ENCODE measurements around the gene ATG16L2. TPM values are rescaled to one million over a fixed set of nuclear protein-coding genes. Genes with fewer than 3 reads are reported as not detected.

Gene ATG16L2
- total and polyA plus RNA-seq, 10 of the 15 experiments (the other 5 are each of a cell fraction or from before 2014, with no cell fraction given), result 1.9 to 67.7 (median 30.4) TPM

DNA sequence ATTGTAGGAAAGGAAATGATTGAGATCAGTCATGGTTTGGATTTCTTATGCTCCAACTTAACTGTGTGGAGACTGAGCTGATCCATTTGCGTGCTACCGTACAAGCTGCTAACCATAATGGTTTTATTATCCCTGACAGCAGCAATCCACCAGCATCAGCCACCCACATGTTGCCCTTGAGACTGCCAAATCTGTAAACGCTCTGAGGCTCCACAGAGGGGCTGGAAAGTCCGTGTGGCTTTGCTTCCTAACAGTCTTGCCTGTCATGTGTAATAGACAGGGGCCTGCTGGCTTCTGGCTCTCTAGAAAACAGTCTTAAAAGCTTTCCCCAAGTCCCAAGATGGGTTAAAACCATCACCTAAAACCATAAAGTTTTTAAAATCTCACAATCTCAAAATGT, 30.1 kb downstream of the ATG16L2 start:
- H3K9me3 ChIP-seq (replicated peaks; ENCODE audit: control insufficient read depth, insufficient read depth, low read length), result no peaks in the 10 kb centered on the region
- no peaks in the 10 kb centered on the region for H3K4me1 ChIP-seq (ENCODE audit: control insufficient read depth, insufficient read depth, low read length)
- H4K20me1 ChIP-seq (ENCODE audit: control insufficient read depth, insufficient read depth), result no peaks in the 10 kb centered on the region
- no peak overlapping the region for H3K4me2 ChIP-seq (ENCODE audit: control insufficient read depth, insufficient read depth)
- ChIA-PET SMC1A (ENCODE audit: uncharacterized antibody, unreplicated experiment) (interaction anchor here (1.0 to 1.1 kb wide), 3 partner anchors 18 to 268 kb away, joined by 3 read pairs; no protein-coding TSS in a partner anchor), CTCF (interaction anchor here (0.7 to 1.4 kb wide), 2 partner anchors 392 to 815 kb away, joined by 3 to 4 read pairs; no protein-coding TSS in a partner anchor), RAD21 (ENCODE audit: unreplicated experiment) (interaction anchor here (0.8 kb wide), 1 partner anchor 119 kb away, joined by 3 read pairs; no protein-coding TSS in a partner anchor), POLR2A (interaction anchor here (0.9 kb wide), 1 partner anchor 33 kb away, joined by 3 read pairs; no protein-coding TSS in a partner anchor)
- no peak for ATAC-seq
- no peak for FAIRE-seq
- H2AFZ ChIP-seq (ENCODE audit: control insufficient read depth, low read depth, low read length), result no peak overlapping the region
- H3K36me3 ChIP-seq (ENCODE audit: control insufficient read depth in 2 of 2, insufficient read depth in 2 of 2, low read length in 1 of 2), result peaks cover 19 to 40% of the 10 kb centered on the region in 2 experiments
- H3K9ac ChIP-seq (ENCODE audit: control insufficient read depth, insufficient read depth, low read length), result no peak overlapping the region
- H3K27me3 ChIP-seq (replicated peaks in 1 of 2; ENCODE audit: control insufficient read depth in 2 of 2, insufficient read depth in 2 of 2, low read length in 1 of 2), result no peaks in the 10 kb centered on the region
- BruUV-seq (replicated peaks), result no TSS peak
- DNase-seq (ENCODE audit: low read depth, low spot score), result no peak
- WGBS (ENCODE audit: insufficient coverage, insufficient replicate concordance, low lambda C conversion rate, missing lambda C conversion rate), result 43% methylated on average over 4 of the region's 4 CpGs
- in situ Hi-C loops (cut with MboI), result loop anchor here (25.0 kb wide), 1 partner anchor 343 kb away; no protein-coding TSS in a partner anchor
- intact Hi-C loops (cut with micrococcal nuclease; ENCODE audit: unreplicated experiment), result no loop called here
- H3K79me2 ChIP-seq (ENCODE audit: control insufficient read depth, insufficient read depth, low read length), result no peaks in the 10 kb centered on the region
- no peak overlapping the region for H3K4me3 ChIP-seq
- H3K27ac ChIP-seq (ENCODE audit: control insufficient read depth, insufficient read depth), result no peak overlapping the region
- TF ChIP-seq, protein P1, sequence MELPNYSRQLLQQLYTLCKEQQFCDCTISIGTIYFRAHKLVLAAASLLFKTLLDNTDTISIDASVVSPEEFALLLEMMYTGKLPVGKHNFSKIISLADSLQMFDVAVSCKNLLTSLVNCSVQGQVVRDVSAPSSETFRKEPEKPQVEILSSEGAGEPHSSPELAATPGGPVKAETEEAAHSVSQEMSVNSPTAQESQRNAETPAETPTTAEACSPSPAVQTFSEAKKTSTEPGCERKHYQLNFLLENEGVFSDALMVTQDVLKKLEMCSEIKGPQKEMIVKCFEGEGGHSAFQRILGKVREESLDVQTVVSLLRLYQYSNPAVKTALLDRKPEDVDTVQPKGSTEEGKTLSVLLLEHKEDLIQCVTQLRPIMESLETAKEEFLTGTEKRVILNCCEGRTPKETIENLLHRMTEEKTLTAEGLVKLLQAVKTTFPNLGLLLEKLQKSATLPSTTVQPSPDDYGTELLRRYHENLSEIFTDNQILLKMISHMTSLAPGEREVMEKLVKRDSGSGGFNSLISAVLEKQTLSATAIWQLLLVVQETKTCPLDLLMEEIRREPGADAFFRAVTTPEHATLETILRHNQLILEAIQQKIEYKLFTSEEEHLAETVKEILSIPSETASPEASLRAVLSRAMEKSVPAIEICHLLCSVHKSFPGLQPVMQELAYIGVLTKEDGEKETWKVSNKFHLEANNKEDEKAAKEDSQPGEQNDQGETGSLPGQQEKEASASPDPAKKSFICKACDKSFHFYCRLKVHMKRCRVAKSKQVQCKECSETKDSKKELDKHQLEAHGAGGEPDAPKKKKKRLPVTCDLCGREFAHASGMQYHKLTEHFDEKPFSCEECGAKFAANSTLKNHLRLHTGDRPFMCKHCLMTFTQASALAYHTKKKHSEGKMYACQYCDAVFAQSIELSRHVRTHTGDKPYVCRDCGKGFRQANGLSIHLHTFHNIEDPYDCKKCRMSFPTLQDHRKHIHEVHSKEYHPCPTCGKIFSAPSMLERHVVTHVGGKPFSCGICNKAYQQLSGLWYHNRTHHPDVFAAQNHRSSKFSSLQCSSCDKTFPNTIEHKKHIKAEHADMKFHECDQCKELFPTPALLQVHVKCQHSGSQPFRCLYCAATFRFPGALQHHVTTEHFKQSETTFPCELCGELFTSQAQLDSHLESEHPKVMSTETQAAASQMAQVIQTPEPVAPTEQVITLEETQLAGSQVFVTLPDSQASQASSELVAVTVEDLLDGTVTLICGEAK (IDR thresholded peaks at IDR 0.05; ENCODE audit: borderline replicate concordance), result no peak
- TF ChIP-seq ZNF622 (IDR thresholded peaks at IDR 0.05) (no peak), HDAC2 (IDR thresholded peaks at IDR 0.05) (no peak), TAF1 (IDR thresholded peaks at IDR 0.05; ENCODE audit: borderline replicate concordance, low read depth, low read length) (no peak), ZNF274 (IDR thresholded peaks at IDR 0.05; ENCODE audit: insufficient read depth, insufficient read length) (no peak)
- TF ChIP-seq, protein P2, sequence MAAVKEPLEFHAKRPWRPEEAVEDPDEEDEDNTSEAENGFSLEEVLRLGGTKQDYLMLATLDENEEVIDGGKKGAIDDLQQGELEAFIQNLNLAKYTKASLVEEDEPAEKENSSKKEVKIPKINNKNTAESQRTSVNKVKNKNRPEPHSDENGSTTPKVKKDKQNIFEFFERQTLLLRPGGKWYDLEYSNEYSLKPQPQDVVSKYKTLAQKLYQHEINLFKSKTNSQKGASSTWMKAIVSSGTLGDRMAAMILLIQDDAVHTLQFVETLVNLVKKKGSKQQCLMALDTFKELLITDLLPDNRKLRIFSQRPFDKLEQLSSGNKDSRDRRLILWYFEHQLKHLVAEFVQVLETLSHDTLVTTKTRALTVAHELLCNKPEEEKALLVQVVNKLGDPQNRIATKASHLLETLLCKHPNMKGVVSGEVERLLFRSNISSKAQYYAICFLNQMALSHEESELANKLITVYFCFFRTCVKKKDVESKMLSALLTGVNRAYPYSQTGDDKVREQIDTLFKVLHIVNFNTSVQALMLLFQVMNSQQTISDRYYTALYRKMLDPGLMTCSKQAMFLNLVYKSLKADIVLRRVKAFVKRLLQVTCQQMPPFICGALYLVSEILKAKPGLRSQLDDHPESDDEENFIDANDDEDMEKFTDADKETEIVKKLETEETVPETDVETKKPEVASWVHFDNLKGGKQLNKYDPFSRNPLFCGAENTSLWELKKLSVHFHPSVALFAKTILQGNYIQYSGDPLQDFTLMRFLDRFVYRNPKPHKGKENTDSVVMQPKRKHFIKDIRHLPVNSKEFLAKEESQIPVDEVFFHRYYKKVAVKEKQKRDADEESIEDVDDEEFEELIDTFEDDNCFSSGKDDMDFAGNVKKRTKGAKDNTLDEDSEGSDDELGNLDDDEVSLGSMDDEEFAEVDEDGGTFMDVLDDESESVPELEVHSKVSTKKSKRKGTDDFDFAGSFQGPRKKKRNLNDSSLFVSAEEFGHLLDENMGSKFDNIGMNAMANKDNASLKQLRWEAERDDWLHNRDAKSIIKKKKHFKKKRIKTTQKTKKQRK (IDR thresholded peaks at IDR 0.05; ENCODE audit: low read depth, low read length), result no peak
- TF ChIP-seq, protein P3, sequence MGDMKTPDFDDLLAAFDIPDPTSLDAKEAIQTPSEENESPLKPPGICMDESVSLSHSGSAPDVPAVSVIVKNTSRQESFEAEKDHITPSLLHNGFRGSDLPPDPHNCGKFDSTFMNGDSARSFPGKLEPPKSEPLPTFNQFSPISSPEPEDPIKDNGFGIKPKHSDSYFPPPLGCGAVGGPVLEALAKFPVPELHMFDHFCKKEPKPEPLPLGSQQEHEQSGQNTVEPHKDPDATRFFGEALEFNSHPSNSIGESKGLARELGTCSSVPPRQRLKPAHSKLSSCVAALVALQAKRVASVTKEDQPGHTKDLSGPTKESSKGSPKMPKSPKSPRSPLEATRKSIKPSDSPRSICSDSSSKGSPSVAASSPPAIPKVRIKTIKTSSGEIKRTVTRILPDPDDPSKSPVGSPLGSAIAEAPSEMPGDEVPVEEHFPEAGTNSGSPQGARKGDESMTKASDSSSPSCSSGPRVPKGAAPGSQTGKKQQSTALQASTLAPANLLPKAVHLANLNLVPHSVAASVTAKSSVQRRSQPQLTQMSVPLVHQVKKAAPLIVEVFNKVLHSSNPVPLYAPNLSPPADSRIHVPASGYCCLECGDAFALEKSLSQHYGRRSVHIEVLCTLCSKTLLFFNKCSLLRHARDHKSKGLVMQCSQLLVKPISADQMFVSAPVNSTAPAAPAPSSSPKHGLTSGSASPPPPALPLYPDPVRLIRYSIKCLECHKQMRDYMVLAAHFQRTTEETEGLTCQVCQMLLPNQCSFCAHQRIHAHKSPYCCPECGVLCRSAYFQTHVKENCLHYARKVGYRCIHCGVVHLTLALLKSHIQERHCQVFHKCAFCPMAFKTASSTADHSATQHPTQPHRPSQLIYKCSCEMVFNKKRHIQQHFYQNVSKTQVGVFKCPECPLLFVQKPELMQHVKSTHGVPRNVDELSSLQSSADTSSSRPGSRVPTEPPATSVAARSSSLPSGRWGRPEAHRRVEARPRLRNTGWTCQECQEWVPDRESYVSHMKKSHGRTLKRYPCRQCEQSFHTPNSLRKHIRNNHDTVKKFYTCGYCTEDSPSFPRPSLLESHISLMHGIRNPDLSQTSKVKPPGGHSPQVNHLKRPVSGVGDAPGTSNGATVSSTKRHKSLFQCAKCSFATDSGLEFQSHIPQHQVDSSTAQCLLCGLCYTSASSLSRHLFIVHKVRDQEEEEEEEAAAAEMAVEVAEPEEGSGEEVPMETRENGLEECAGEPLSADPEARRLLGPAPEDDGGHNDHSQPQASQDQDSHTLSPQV (IDR thresholded peaks at IDR 0.05), result no peak
- TF ChIP-seq, protein P4, sequence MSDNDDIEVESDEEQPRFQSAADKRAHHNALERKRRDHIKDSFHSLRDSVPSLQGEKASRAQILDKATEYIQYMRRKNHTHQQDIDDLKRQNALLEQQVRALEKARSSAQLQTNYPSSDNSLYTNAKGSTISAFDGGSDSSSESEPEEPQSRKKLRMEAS (IDR thresholded peaks at IDR 0.05; ENCODE audit: low read depth, low read length), result no peak
